NCI-H524 (cell line): ENCODE results near the gene NDUFA8.
A peak's percentile ranks its signal among the peaks of the same experiment; 100 is the strongest.

ENCODE experiments used
- DNase-seq, 2 experiments: peaks; one replicate each; lab custom pipeline; 2025; lab: John Stamatoyannopoulos, UW

The NDUFA8 gene

GRCh38 chr9:122184551-122184950 is 25.0 kb upstream of the NDUFA8 start:
- DNase-seq: no peak

GRCh38 chr9:122183501-122183900 is 23.9 kb upstream of the NDUFA8 start:
- no peak for DNase-seq

GRCh38 chr9:122180633-122181032 is 21.1 kb upstream of the NDUFA8 start:
- DNase-seq: peak in 1 of 2 experiments; percentile 33

GRCh38 chr9:122179690-122180074 is 20.1 kb upstream of the NDUFA8 start:
- DNase-seq: no peak

- DNase-seq: no peak
Observed at GRCh38 chr9:122179054-122179689, 19.6 kb upstream of the NDUFA8 start.

GRCh38 chr9:122176916-122177315 is 17.3 kb upstream of the NDUFA8 start:
- no peak for DNase-seq

GRCh38 chr9:122173670-122174069 is 14.1 kb upstream of the NDUFA8 start:
- no peak for DNase-seq

GRCh38 chr9:122172131-122172530 is 12.6 kb upstream of the NDUFA8 start:
- DNase-seq: no peak

- DNase-seq: no peak
Observed at GRCh38 chr9:122168356-122168755, 8.8 kb upstream of the NDUFA8 start.

GRCh38 chr9:122164286-122164685 is 4.7 kb upstream of the NDUFA8 start:
- DNase-seq: no peak

- no peak for DNase-seq
Observed at GRCh38 chr9:122162415-122162814, 2.8 kb upstream of the NDUFA8 start.

GRCh38 chr9:122159925-122160246 is 307 bp upstream of the NDUFA8 start:
- no peak for DNase-seq

- DNase-seq: peak; percentile 43
Observed at GRCh38 chr9:122158202-122158601, 1.4 kb downstream of the NDUFA8 start.

- DNase-seq: no peak
Observed at GRCh38 chr9:122155796-122156195, 3.8 kb downstream of the NDUFA8 start.

- no peak for DNase-seq
Observed at GRCh38 chr9:122151267-122151828, 8.2 kb downstream of the NDUFA8 start.

GRCh38 chr9:122145592-122145863 is 14.1 kb downstream of the NDUFA8 start:
- DNase-seq: no peak

GRCh38 chr9:122144836-122145591 is 14.6 kb downstream of the NDUFA8 start:
- peak in 1 of 2 experiments; percentile 18 for DNase-seq

- DNase-seq: no peak
Observed at GRCh38 chr9:122143876-122144405, 15.6 kb downstream of the NDUFA8 start.

- no peak for DNase-seq
Observed at GRCh38 chr9:122143296-122143695, 16.3 kb downstream of the NDUFA8 start.

GRCh38 chr9:122141671-122142070 is 17.9 kb downstream of the NDUFA8 start:
- DNase-seq: no peak

GRCh38 chr9:122140368-122141193 is 19.0 kb downstream of the NDUFA8 start:
- no peak for DNase-seq

- DNase-seq: no peak
Observed at GRCh38 chr9:122138560-122139268, 20.9 kb downstream of the NDUFA8 start.
